GM19240 (cell line): ENCODE results near the gene TNFRSF8.

Experiments
- DNase-seq: peaks from one replicate; pipeline ENCODE4 v3.0.0; 2011; ENCODE audit warnings: low spot score; ENCODE audit not compliant: insufficient read length

TNFRSF8 gene

GRCh38 chr1:12153181-12153785 lies 90.2 kb downstream of the TNFRSF8 start:
- DNase-seq, result no peak

GRCh38 chr1:12155328-12155727 lies 92.2 kb downstream of the TNFRSF8 start:
- DNase-seq, result no peak

DNA sequence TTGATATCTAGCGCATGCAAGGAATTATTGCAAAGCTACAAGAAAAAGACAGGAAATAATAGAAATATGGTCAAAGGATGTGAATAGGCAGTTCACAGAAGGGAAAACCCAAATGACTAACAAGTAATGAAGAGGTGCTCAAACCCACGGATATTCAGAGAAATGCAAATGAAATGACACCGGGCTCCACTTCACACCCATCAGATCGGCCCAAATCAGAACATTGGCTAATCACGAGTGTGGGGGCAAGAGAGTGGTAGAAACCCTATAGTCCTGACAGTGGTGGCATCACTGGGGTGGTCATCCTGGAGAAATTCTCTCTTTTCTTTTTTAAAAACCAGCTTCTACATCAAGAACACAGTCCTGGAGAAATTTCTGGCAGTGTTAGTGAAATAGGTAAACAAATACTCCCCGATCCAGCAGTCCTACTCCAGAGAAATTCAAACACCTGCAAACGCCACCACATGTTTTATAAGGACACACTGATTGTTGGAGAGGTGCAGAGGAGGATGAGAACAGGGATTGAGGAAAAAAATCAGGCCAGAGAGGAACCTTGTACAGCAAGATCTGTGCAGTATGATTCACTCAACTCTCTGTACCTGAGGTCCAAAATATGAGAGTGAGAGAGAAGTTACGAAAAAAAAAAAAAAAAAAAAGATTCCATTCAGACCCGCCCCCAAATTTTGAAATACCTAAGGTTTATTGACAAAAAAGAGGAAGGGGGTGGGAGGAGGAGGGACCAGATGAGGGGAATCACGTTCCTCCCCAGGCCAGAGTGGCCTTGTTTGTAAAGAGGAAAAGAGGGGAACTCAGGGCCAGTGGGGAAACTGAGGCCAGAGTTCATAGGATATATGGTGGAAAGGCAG lies 94.5 kb downstream of the TNFRSF8 start:
- DNase-seq, result no peak

- no peak for DNase-seq
Observed at GRCh38 chr1:12158357-12159092, 95.4 kb downstream of the TNFRSF8 start.

DNA sequence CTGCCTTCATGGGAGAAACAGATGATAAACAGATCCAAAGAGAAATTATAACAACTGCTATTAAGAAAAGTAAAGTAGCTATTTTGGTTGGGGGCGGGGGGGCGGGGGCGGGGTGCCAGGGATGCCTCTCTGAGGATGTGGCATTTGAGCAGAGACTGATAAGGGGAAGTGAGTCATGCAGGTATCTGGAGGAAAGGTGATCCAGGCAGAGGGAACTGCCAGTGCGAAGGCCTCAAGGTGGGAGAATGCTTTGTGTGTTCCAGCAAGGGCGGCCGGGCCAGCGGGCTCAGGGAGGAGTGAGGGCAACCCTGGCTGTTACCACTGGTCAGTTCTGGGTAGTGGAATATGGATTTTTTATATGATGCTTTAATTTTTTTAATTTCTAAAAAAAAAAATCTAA lies 96.7 kb downstream of the TNFRSF8 start:
- no peak for DNase-seq

DNA sequence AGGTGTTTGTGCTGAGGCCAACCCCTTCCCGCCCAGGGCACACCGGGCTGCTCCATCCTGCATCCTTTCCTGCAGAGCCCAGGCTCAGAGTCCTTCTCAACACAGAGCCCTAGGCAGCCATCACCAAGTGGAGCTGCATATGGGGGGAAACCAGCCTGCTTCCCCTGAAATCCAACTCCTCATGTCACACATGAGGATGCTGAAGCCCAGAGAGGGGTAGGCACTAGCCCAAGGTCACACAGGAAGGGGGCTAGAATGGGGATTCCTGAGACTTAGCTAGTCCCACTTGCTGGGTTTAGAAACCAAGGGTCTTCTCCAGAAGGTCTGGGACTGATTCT lies 98.2 kb downstream of the TNFRSF8 start:
- DNase-seq, result no peak

DNA sequence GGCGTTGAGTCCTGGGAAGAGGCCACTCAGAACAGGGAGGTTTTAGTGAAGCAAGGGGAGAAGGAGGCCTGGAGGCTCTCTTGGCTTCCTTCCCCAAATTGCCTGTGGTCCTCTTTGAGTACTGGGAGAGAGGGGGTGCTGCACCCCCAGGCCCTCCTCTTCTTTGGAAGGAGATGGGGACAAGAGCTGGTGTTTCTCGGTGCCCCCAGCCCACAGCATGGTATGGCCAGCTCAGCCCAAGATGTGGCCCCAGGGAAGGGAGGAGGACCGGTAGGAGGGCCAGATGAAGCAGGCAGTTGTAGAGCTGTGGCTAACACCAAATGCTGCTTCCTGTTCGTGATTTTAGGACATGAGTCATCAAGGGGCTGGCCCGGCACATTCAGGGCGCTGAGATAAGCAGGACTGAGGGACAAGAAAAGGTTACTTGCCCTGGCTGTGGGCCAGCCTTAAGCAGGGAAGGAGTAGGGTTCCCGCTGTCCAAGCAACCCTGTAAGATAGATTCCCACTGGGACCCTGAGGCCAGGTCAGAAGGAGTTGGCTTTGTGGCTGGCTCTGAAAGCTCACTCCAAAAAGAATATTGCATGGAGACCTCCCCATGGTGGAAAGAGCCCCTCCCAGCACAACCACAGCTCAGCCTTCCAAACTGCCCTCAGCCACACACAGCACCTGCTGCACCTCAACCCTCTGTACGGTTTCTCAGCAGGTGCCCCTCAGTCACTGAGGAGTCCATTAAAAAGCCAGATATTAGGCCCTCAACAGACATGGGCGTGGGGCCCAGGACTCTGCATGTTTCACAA lies 98.8 kb downstream of the TNFRSF8 start:
- DNase-seq, result peak; percentile 87

DNA sequence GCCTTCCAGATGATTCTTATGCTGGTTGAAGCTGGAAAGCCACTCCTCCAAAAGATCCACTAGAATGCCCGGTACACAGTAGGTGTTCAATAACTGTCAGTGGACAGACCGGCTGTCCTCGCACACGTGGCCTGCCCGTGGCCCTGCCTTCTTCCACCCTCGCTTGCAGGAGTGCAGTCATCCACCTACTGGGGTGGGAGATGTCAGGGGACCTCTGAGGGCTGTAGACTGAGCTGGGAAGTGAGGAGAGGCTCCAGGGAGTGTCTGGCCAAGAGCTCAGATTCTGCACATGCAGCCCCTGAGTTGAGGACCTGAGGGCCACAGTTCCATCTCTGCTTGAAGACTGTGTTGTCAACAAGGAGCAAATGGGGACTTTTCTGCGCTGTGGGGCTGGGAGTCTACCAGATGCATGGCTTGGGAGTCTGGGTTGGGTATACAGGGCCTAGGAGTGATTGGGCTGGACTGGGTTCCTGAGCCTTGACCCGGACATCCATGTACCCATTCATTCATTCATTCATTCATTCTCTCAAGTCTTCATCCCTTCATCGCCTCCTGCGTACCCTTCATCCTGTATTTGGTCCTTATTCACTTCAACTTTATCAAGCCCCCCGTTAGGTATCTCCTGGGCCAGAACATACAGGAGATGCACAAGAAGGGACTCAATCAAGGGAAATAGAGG lies 99.5 kb downstream of the TNFRSF8 start:
- DNase-seq, result no peak

DNA sequence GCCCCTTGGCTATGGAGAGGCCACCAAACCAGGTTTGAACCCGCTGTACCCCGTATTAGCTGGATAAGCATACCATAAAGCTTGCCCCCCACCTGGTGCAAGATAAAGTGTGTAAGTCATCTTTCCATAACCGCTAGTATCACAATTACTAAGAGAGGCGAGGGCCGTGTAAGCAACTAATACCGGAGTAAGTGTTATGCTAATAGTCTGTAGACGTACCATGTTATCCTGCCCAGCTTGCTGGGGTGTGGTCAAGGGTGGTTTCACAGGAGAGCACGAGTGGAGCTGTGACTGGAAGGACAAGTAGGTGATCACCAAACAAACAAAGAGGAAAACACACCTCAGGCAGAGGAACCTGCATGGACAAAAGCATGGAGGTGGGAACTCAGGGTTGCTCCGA lies 100.1 kb downstream of the TNFRSF8 start:
- DNase-seq, result no peak

DNA sequence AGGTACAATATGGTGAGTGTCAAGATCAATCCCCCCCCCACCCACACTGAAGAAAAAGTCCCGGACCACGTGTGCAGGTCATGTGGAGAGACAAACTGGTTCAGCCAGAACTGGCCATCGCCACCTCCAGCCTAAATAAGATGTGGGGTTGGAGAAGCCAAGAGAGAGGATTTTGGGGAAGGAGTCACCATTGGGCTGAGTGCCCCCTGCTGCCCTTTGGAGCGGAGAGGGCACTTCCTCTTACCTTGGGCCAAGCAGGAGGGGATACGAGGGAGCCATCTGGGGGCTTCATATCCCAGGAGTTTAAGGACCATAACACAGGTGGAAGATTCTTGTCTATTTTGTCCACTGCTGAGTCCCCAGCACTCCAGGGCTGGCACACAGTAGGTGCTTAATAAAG lies 101.1 kb downstream of the TNFRSF8 start:
- DNase-seq, result no peak

- DNase-seq, result no peak
Observed at GRCh38 chr1:12165342-12165741, 102.2 kb downstream of the TNFRSF8 start.

- DNase-seq, result peak; percentile 88
Observed at GRCh38 chr1:12166834-12167492, 103.9 kb downstream of the TNFRSF8 start, which contains the start of gene TNFRSF1B. TSS of gene TNFRSF1B (plus strand) at chr1:12166991. CDS start at chr1:12167092, 101 bp downstream.

DNA sequence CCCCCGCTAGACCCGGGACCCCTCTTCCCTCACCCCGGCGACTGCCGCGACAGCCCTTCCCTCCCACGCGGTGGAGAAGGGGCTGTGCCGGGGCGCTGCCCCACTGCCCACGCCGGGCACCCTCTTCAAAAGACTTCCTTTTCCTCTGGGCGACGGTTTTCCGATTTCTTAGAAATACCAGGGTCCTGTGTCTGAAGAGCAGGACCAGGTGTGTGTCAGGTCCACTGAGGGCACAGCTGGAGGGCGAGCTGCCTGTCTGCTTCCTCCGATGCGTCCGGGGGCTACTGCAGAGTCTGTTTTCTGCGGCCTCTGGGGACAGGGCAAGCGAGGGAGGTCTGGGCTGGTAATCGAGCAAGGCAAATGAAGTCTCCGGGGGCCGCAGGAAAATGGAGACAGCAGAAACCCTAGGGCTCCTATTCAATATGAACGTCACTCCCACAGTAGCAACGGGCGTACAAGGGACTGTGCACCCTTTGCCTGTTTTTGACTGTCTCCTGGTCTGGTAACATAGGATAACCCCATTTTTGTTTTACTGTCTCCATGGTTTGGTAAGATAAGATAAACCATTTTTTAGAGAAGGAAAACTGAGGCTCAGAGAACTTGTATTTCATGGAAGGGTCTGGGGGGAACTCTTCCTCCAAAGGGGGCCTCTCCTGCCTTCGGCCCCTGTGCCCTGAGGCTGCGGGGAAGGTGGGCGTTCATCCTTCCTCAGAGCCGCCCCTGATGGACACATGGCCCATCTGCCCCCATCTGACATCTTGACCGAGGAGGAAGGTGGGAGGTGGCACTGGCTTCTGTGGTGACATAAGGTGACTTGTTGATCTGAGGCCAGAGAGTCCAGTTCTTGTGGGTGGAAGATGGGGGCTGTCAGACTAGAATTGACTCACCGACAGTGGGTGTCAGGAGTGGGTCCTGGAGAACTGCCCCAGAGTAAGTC lies 104.7 kb downstream of the TNFRSF8 start:
- no peak for DNase-seq

GRCh38 chr1:12168451-12169160 lies 105.5 kb downstream of the TNFRSF8 start:
- DNase-seq, result no peak

GRCh38 chr1:12169442-12170135 lies 106.5 kb downstream of the TNFRSF8 start:
- no peak for DNase-seq

DNA sequence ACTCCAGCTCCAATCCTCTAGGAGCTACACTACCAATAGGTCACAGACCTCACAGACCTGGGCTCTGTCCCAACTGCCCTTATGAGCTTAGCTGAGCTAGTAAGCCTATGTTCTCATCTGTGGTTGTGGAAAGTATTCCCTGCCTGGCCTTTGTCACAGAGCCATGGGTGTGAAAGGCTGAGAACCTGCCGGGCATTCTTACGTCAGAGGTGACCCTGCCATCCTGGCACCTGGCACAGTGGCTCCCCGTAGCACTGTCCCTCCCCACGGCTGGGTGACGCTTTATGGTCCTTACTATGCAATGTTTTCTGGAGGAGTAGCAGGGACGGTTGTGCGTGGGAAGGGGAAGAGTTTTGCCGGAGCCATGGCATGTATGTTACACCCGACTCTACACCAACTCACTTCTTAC lies 107.2 kb downstream of the TNFRSF8 start:
- DNase-seq, result no peak

DNA sequence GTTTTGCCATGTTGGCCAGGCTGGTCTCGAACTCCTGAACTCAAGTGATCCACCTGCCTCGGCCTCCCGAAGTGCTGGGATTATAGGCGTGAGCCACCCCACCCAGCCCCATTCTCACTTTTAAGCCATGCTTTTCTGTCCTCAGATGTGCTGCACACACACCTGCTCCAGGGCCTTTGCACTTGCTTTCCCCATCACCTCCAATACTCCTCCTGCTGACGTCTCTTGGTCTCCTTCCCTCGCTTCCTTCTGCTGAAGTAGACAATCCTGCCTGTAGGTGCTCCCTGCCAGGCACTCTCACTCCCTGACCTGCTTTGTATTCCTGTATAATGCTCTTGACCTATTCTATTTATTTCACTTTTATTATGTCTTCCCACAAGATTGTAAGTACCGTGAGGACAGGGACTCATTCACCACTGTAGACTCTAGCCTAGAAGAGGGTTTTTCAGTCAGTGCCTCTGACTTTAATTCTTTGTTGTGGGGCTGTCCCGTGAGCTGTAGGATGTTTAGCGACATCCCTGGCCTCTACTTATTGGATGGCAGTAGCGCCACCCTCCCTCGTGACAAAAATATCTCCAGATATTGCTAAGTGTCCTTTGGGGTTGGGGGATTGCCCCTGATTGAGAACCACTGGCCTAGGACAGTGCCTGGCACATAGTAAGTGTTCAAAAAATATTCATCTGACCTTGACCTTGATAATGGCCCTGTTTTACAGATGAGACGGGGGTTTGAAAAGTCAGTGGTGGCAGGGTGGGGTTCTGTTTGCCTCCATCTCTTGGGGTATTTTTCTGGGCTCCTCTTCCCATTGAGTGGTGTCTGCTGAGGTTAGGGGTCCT lies 108.3 kb downstream of the TNFRSF8 start:
- DNase-seq, result no peak
